ENCODE data around the gene RAPGEF4. TPM values are rescaled to one million over a fixed set of nuclear protein-coding genes. Genes with fewer than 3 reads are reported as not detected.

RAPGEF4 gene
- 10 to 100 TPM in 1 of 12 donors, 1 to 10 TPM in 10, not detected in 1; 2.1 to 16.7 (median 3.8) TPM for polyA plus RNA-seq (ENCODE audit: insufficient read length in 12 of 12)
- long read RNA-seq, donor 1, partial matches to known transcripts = 0 of 2 reads
- long read RNA-seq, donor 1, other reads (novel, unspliced or antisense) = 0 of 2 reads
- long read RNA-seq, donor 2 = 0 reads
- long read RNA-seq, donor 3 = 0 reads
- long read RNA-seq, donor 4 = 0 reads
- long read RNA-seq, donor 5 = 0 reads
- long read RNA-seq, donor 6 = 0 reads
- long read RNA-seq, donor 7 = 0 reads
- long read RNA-seq, donor 8 = 0 reads
- long read RNA-seq, donor 9 = 0 reads
- long read RNA-seq, donor 10 = 0 reads
- long read RNA-seq, donor 11 = 0 reads

- no peak for DNase-seq
Measured at GRCh38 chr2:172735582-172736423, at the start of gene RAPGEF4. Gene RAPGEF4 (plus strand): TSS chr2:172735845. CDS start chr2:172735984, 139 bp downstream.

GRCh38 chr2:172693037-172693436 lies 42.6 kb upstream of the RAPGEF4 start:
- DNase-seq = no peak

- no peak for DNase-seq
Measured at GRCh38 chr2:172693529-172694455, 41.9 kb upstream of the RAPGEF4 start.

GRCh38 chr2:172697296-172697695 lies 38.3 kb upstream of the RAPGEF4 start:
- no peak for DNase-seq

GRCh38 chr2:172698041-172698863 lies 37.4 kb upstream of the RAPGEF4 start:
- no peak for DNase-seq

- no peak for DNase-seq
Measured at GRCh38 chr2:172701250-172701649, 34.4 kb upstream of the RAPGEF4 start.

GRCh38 chr2:172702451-172702850 lies 33.2 kb upstream of the RAPGEF4 start:
- peak; percentile 69 for DNase-seq

GRCh38 chr2:172704072-172704936 lies 31.3 kb upstream of the RAPGEF4 start:
- no peak for DNase-seq

GRCh38 chr2:172705352-172705751 lies 30.3 kb upstream of the RAPGEF4 start:
- no peak for DNase-seq

- DNase-seq = no peak
Measured at GRCh38 chr2:172708247-172708646, 27.4 kb upstream of the RAPGEF4 start.

GRCh38 chr2:172709566-172710291 lies 25.9 kb upstream of the RAPGEF4 start:
- DNase-seq = no peak

- DNase-seq = peak; percentile 32
Measured at GRCh38 chr2:172710584-172711047, 25.0 kb upstream of the RAPGEF4 start.

GRCh38 chr2:172711110-172711509 lies 24.5 kb upstream of the RAPGEF4 start:
- no peak for DNase-seq

- DNase-seq = no peak
Measured at GRCh38 chr2:172712251-172712650, 23.4 kb upstream of the RAPGEF4 start.

GRCh38 chr2:172713365-172713875 lies 22.2 kb upstream of the RAPGEF4 start:
- DNase-seq = no peak

GRCh38 chr2:172722481-172722880 lies 13.2 kb upstream of the RAPGEF4 start:
- no peak for DNase-seq

- DNase-seq = no peak
Measured at GRCh38 chr2:172723286-172723685, 12.4 kb upstream of the RAPGEF4 start.

GRCh38 chr2:172724724-172725123 lies 10.9 kb upstream of the RAPGEF4 start:
- DNase-seq = no peak

GRCh38 chr2:172725284-172725683 lies 10.4 kb upstream of the RAPGEF4 start:
- no peak for DNase-seq

Data from muscle of arm (tissue), 14 donors.